ENCODE results near the gene MS4A10. TPM values are rescaled to one million over a fixed set of nuclear protein-coding genes. Genes with fewer than 3 reads are reported as not detected.

Gene MS4A10
- total RNA-seq, 3 donors from 2014 or later (not counting 1 experiment from before 2014, with no cell fraction given), result not detected

- DNase-seq (no peak), ATAC-seq (no peak)
- Histone ChIP-seq H3K36me3 (ENCODE audit: control insufficient read depth, insufficient read depth, low read length) (no peaks in the 10 kb centered on the region), H3K27me3 (ENCODE audit: control insufficient read depth, insufficient read depth, low read length) (no peaks in the 10 kb centered on the region), H3K9me3 (ENCODE audit: control insufficient read depth, insufficient read depth, low read length) (no peaks in the 10 kb centered on the region), H3K4me3 (ENCODE audit: low read length) (no peak overlapping the region), H3K27ac (ENCODE audit: low read length) (no peak overlapping the region), H3K4me1 (ENCODE audit: control insufficient read depth, insufficient read depth, low read length) (no peaks in the 10 kb centered on the region)
- 79% methylated on average over 8 of the region's 8 CpGs for WGBS (ENCODE audit: insufficient coverage)
- no peak overlapping the region for H3K4me3 Mint-ChIP-seq
- H3K4me1 Mint-ChIP-seq, result no peaks in the 10 kb centered on the region
- no peaks in the 10 kb centered on the region for H3K36me3 Mint-ChIP-seq
- no peaks in the 10 kb centered on the region for H3K9me3 Mint-ChIP-seq
- intact Hi-C loops (cut with micrococcal nuclease), result no loop called here
- no peak for TF ChIP-seq CTCF (IDR thresholded peaks at IDR 0.05)
- H3K27me3 Mint-ChIP-seq (ENCODE audit: low read depth in 2 of 2), result no peaks in the 10 kb centered on the region
- no peak overlapping the region for H3K27ac Mint-ChIP-seq
Measured at GRCh38 chr11:60785806-60786361, 751 bp downstream of the MS4A10 start.

GRCh38 chr11:60786811-60787567 lies 1.9 kb downstream of the MS4A10 start:
- whole genome bisulfite sequencing (ENCODE audit: insufficient coverage), result 86% methylated on average over 13 of the region's 15 CpGs

GRCh38 chr11:60788401-60789125 lies 3.4 kb downstream of the MS4A10 start:
- Mint-ChIP-seq H3K27me3 (ENCODE audit: low read depth in 2 of 2) (peaks cover 0 to 7% of the 10 kb centered on the region in 2 donors), H3K9me3 (no peaks in the 10 kb centered on the region), H3K4me3 (no peak overlapping the region), H3K27ac (no peak overlapping the region), H3K4me1 (no peaks in the 10 kb centered on the region), H3K36me3 (no peaks in the 10 kb centered on the region)
- DNase-seq, result no peak
- Histone ChIP-seq H3K27me3 (ENCODE audit: control insufficient read depth, insufficient read depth, low read length) (no peaks in the 10 kb centered on the region), H3K27ac (ENCODE audit: low read length) (no peak overlapping the region), H3K4me3 (ENCODE audit: low read length) (no peak overlapping the region), H3K36me3 (ENCODE audit: control insufficient read depth, insufficient read depth, low read length) (no peaks in the 10 kb centered on the region), H3K4me1 (ENCODE audit: control insufficient read depth, insufficient read depth, low read length) (no peaks in the 10 kb centered on the region), H3K9me3 (ENCODE audit: control insufficient read depth, insufficient read depth, low read length) (no peaks in the 10 kb centered on the region)
- no peak for TF ChIP-seq CTCF (IDR thresholded peaks at IDR 0.05)
- intact Hi-C loops (cut with micrococcal nuclease), result no loop called here
- no peak for ATAC-seq
- 95% methylated on average over 7 of the region's 7 CpGs for WGBS (ENCODE audit: insufficient coverage)

More at GRCh38 chr11:60786811-60787567, 1.9 kb downstream of the MS4A10 start:
- Histone ChIP-seq H3K4me3 (ENCODE audit: low read length) (no peak overlapping the region), H3K36me3 (ENCODE audit: control insufficient read depth, insufficient read depth, low read length) (no peaks in the 10 kb centered on the region), H3K27me3 (ENCODE audit: control insufficient read depth, insufficient read depth, low read length) (no peaks in the 10 kb centered on the region), H3K4me1 (ENCODE audit: control insufficient read depth, insufficient read depth, low read length) (no peaks in the 10 kb centered on the region), H3K27ac (ENCODE audit: low read length) (no peak overlapping the region), H3K9me3 (ENCODE audit: control insufficient read depth, insufficient read depth, low read length) (no peaks in the 10 kb centered on the region)
- ATAC-seq (no peak), DNase-seq (no peak)
- Mint-ChIP-seq H3K27me3 (ENCODE audit: low read depth in 2 of 2) (no peaks in the 10 kb centered on the region), H3K4me3 (no peak overlapping the region), H3K4me1 (no peaks in the 10 kb centered on the region), H3K27ac (no peak overlapping the region), H3K9me3 (no peaks in the 10 kb centered on the region), H3K36me3 (no peaks in the 10 kb centered on the region)
- TF ChIP-seq CTCF (IDR thresholded peaks at IDR 0.05), result no peak
- intact Hi-C loops (cut with micrococcal nuclease), result no loop called here
